ENCODE results near the gene TLE4.
"Not testable (repeated sequence)": the region's sequence is repeated elsewhere in the genome, so short reads cannot be mapped to it uniquely, and the experiment has no call there.

Gene TLE4

DNA sequence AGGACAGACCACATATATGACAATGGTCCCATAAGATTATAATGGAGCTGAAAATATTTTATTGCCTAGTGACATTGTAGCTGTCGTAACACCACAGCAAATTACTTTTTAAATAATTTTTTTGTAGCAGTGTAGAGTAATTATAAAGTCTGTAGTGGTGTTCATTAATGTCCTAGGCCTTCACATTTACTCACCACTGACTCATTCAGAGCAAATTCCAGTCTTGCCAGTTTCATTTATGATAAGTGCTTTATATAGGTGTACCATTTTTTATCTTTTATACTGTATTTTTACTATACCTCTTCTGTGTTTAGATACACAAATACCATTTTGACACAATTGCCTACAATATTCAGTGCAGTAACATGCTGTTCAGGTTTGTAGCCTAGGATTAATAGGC, 67.6 kb downstream of the TLE4 start:
- no peak for DNase-seq

GRCh38 chr9:79640067-79640466, 68.3 kb downstream of the TLE4 start:
- DNase-seq, result not testable (repeated sequence)

GRCh38 chr9:79641070-79641469, 69.3 kb downstream of the TLE4 start:
- DNase-seq, result no peak

GRCh38 chr9:79642671-79643070, 70.9 kb downstream of the TLE4 start:
- no peak for DNase-seq

DNA sequence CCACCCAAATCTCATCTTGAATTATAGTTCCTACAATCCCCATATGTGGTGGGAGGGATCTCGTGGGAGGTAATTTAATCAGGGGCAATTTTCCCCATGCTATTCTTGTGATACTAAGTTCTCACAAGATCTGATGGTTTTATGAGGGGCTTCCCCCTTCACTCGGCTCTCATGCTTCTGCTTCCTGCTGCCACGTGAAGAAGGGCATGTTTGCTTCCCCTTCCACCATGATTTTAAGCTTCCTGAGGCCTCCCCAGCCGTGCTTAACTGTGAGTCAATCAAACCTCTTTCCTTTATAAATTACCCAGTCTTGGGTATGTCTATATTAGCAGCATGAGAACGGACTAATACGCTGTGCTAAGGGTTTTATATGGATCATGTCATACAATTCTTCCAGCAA, 72.3 kb downstream of the TLE4 start:
- no peak for DNase-seq

GRCh38 chr9:79644601-79645000, 72.8 kb downstream of the TLE4 start:
- no peak for DNase-seq

DNA sequence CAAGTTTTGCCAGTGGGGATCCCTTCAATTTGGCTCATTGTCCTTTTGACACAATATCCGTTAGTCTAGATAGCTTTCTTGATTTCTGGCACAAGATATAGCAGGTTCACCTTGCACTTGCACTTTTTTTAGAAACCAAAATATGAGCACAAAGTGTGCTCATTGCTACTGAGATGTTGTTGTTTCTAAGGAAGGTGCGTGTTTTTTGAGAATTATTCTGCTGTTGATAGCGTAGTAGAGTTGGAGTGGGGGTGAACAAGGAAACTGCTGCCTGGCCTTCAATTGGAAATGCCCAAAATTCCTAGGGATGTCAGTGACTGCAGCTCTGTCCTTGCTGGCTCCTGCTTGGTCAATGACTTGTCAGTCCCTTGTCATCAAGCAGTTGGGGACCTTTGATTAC, 73.3 kb downstream of the TLE4 start:
- DNase-seq, result no peak

DNA sequence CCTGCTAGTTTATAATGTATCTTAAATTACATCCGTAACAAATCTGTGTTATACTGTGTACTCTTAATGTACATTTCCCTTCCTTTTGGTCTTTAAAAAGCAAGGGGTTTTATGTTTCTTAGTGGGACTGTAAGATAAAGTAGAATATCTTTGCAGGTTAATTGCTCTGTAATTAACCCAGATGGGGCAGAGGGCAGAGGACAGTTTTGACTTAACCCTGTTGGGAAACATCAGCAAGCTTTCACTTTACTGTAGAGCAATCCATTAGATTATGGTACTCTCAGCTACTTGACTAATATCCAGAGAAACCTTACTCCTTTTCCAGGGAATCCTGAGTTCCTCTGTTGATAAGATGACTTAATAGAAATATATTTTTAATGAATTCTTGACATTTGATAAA, 74.3 kb downstream of the TLE4 start:
- DNase-seq, result no peak

- DNase-seq, result no peak
These were observed 79.6 kb downstream of the TLE4 start for GRCh38 chr9:79651251-79651795.

- DNase-seq, result no peak
These were observed 80.8 kb downstream of the TLE4 start for GRCh38 chr9:79652598-79652997.

DNA sequence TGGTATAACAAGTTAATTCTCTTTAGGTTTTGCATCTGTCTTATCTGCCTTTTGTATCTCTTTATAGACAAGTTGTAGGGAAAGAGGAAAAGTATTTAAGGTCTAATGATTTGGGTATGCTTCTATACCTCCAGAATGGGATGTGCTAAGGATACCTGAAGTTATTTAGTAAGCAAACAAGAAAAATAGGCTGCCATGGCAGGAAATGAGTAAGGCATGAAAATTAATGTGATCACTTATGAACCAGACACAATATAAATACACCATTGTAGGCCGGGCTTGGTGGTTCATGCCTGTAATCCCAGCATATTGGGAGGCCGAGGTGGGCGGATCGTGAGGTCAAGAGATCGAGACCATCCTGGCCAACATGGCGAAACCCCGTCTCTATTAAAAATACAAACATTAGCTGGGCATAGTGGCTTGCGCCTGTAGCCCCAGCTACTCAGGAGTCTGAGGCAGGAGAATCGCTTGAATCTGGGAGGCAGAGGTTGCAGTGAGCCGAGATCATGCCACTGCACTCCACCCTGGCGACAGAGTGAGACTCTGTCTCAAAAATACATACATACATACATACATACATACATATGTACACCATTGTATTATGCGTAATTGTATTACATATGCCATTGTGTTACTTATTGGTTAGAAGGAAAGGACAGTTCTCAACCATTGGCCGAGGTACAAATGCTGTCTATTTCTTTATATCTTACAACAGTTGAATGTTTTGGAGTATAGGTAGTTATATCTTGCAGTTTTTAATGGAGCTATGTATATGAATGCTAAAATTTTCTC, 83.0 kb downstream of the TLE4 start:
- not testable (repeated sequence) for DNase-seq

GRCh38 chr9:79655551-79655950, 83.8 kb downstream of the TLE4 start:
- no peak for DNase-seq

GRCh38 chr9:79656169-79656568, 84.4 kb downstream of the TLE4 start:
- no peak for DNase-seq

DNA sequence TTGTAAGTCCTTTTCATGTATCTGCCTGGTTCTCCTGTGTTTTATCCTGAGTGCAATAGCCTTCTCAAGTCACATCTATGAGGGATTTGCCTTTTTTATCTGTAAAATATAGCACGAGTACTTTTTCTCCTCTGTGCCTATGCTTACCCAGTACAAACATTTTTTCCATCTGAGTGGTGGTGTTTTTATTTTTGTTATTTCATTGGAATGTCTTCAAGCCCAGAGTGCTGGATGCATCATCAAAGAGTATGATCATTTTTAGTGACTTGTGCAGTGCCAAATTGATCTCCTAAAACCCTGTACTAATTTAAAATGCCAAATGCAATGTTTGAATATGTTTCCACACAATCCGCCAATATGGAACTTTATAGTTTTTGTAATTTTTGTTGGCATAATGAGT, 86.1 kb downstream of the TLE4 start:
- DNase-seq, result no peak

- DNase-seq, result no peak
These were observed 87.2 kb downstream of the TLE4 start for GRCh38 chr9:79658926-79659325.

GRCh38 chr9:79660615-79661014, 88.8 kb downstream of the TLE4 start:
- no peak for DNase-seq

DNA sequence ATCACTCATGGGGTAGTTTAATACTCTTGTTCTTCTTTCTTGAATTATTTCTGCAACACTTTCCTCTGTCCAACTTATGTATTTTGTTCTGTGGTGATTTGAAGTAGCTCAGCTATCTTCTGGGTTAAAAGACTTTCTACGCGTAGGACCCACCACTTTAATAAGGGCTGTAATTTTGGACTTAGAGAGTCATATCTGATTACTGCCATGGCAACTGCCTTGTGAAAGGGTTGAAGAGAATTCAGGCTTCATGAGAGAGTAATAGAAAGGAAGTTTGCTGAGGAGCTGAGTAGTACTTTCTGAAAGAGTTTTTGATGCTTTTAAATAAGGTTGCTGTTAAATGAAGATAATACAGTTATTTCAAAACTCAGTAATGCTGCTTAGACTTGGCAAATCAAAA, 89.5 kb downstream of the TLE4 start:
- no peak for DNase-seq

GRCh38 chr9:79661886-79662536, 90.2 kb downstream of the TLE4 start:
- DNase-seq, result no peak

DNA sequence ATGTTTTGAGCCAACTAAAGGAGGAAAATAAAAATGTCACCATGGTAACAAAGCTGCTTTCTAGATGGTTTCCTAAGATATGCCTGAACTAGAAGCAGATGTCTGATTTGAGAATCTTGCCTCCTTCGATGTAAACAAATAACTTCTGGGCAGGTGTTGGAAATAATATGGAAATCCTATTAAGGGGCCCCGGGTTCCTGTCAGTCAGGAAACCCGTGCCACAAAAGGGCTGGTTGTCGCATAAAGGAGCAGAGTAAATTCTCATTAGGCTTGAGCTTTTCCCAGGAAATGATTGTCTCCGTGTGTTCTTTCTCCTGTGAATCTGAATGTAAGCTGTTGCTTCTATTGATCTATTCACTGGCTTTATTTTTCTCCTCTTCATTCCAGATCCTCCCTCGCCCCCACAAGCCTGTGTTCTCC, 90.8 kb downstream of the TLE4 start:
- peak; percentile 24 for DNase-seq

DNA sequence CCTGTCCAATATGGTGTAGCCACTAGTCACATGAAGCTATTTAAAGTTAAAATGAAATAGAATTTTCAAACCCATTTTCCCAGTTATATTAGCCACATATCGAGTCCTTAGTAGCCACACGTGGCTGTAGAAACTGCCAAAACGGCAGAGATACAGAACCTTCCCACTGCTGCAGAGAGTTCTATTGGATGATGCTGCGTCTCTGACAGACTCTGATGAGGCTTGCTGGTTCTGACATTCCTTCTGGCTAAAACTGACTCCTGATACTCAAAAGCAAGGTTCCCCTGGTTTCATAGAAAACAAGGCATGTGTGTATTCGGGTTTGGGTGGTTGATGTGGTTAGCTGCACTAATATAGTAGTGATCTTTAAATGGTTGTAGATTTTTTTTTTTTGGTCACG, 91.5 kb downstream of the TLE4 start:
- no peak for DNase-seq

GRCh38 chr9:79663878-79664277, 92.1 kb downstream of the TLE4 start:
- no peak for DNase-seq

- DNase-seq, result no peak
These were observed 92.6 kb downstream of the TLE4 start for GRCh38 chr9:79664375-79664831.

- DNase-seq, result peak; percentile 63
These were observed 93.6 kb downstream of the TLE4 start for GRCh38 chr9:79665369-79665768.

- DNase-seq, result no peak
These were observed 94.2 kb downstream of the TLE4 start for GRCh38 chr9:79665931-79666330.
